Cardiac muscle cell (in vitro differentiated cells and primary cell): ENCODE data around the gene GBF1. TPM values are rescaled to one million over a fixed set of nuclear protein-coding genes. Genes with fewer than 3 reads are reported as not detected.

Source experiments
- DNase-seq, 2 donors: peaks; one replicate each; pipeline versions ENCODE4 v3.0.0 to v3.0.0-alpha.2; 2010 to 2017; ENCODE audit warnings: low read depth in 1 of 2, low spot score in 1 of 2
- H3K27ac ChIP-seq: fragments of 200-600 bp; sonication (generic); 2 replicates; pipeline ENCODE4 v1.5.1; 2016
- H3K27me3 ChIP-seq: fragments of 200-600 bp; sonication (generic); 2 replicates; pipeline ENCODE4 v1.6.0; 2016; ENCODE audit warnings: control low read depth
- H3K36me3 ChIP-seq: fragments of 200-600 bp; sonication (generic); 2 replicates; pipeline ENCODE4 v1.5.1; 2016; ENCODE audit warnings: control low read depth
- H3K4me1 ChIP-seq: fragments of 200-600 bp; sonication (generic); 2 replicates; pipeline ENCODE4 v1.8.1; 2017; ENCODE audit warnings: low read depth, mild to moderate bottlenecking, mixed run types
- H3K4me3 ChIP-seq: fragments of 200-600 bp; sonication (generic); 2 replicates; pipeline ENCODE4 v1.5.1; 2016; ENCODE audit warnings: mild to moderate bottlenecking
- H3K9me3 ChIP-seq: fragments of 200-600 bp; sonication (generic); 2 replicates; pipeline ENCODE4 v1.5.1; 2017; ENCODE audit warnings: low read depth, mild to moderate bottlenecking, control low read depth
- CTCF ChIP-seq: IDR thresholded peaks from 2 replicates; pipeline ENCODE4 v1.5.1; 2012; ENCODE audit warnings: low read depth, mild to moderate bottlenecking, low read length
- polyA plus RNA-seq: library from polyadenylated mRNA; unstranded; fragments of >200 nt; fragmentation: Nextera tagmentation; extraction: Ambion mirVana; gene quantifications from 2 replicates; pipeline ENCODE4 v1.2.1, GENCODE V29; 2016
- total RNA-seq: library from RNA; depleted of rRNA; stranded (reverse); fragments of >200 nt; gene quantifications from 2 replicates; pipeline ENCODE4 v1.2.3, GENCODE V29; 2016

The GBF1 gene
- total and polyA plus RNA-seq, 2 experiments from 2014 or later, result 42.1 to 75.6 TPM

GRCh38 chr10:102322914-102323313 lies 77.6 kb downstream of the GBF1 start:
- Histone ChIP-seq H3K4me3 (no peak overlapping the region), H3K27ac (no peak overlapping the region), H3K4me1 (peaks cover 15% of the 10 kb centered on the region), H3K36me3 (no peaks in the 10 kb centered on the region), H3K27me3 (no peaks in the 10 kb centered on the region), H3K9me3 (no peaks in the 10 kb centered on the region)
- no peak for DNase-seq
- TF ChIP-seq CTCF, result no peak

- Histone ChIP-seq H3K27me3 (no peaks in the 10 kb centered on the region), H3K9me3 (no peaks in the 10 kb centered on the region), H3K4me3 (no peak overlapping the region), H3K36me3 (no peaks in the 10 kb centered on the region), H3K4me1 (peaks cover 26% of the 10 kb centered on the region), H3K27ac (peak overlapping the region; percentile 42)
- peak in 1 of 2 donors; percentile 31 for DNase-seq
- no peak for TF ChIP-seq CTCF
Observed at GRCh38 chr10:102324061-102324460, 78.7 kb downstream of the GBF1 start.

- Histone ChIP-seq H3K27ac (peak overlapping the region; percentile 91), H3K9me3 (no peaks in the 10 kb centered on the region), H3K4me1 (peaks cover 37% of the 10 kb centered on the region), H3K4me3 (no peak overlapping the region), H3K36me3 (no peaks in the 10 kb centered on the region), H3K27me3 (no peaks in the 10 kb centered on the region)
- TF ChIP-seq CTCF, result no peak
- DNase-seq, result no peak
Observed at GRCh38 chr10:102326031-102326430, 80.7 kb downstream of the GBF1 start.

- H3K4me3 ChIP-seq, result no peak overlapping the region
- H3K27ac ChIP-seq, result peak overlapping the region; percentile 91
- H3K36me3 ChIP-seq, result no peaks in the 10 kb centered on the region
- no peaks in the 10 kb centered on the region for H3K27me3 ChIP-seq
- no peak for TF ChIP-seq CTCF
- no peaks in the 10 kb centered on the region for H3K9me3 ChIP-seq
- peaks cover 42% of the 10 kb centered on the region for H3K4me1 ChIP-seq
- no peak for DNase-seq
Observed at GRCh38 chr10:102327002-102327401, 81.7 kb downstream of the GBF1 start.

GRCh38 chr10:102327641-102328040 lies 82.3 kb downstream of the GBF1 start:
- Histone ChIP-seq H3K27me3 (no peaks in the 10 kb centered on the region), H3K9me3 (no peaks in the 10 kb centered on the region), H3K4me3 (no peak overlapping the region), H3K36me3 (no peaks in the 10 kb centered on the region), H3K4me1 (peaks cover 47% of the 10 kb centered on the region), H3K27ac (peak overlapping the region; percentile 91)
- no peak for TF ChIP-seq CTCF
- no peak for DNase-seq

GRCh38 chr10:102332772-102333171 lies 87.4 kb downstream of the GBF1 start:
- Histone ChIP-seq H3K4me3 (no peak overlapping the region), H3K9me3 (no peaks in the 10 kb centered on the region), H3K27me3 (no peaks in the 10 kb centered on the region), H3K27ac (peak overlapping the region; percentile 96), H3K4me1 (peaks cover 68% of the 10 kb centered on the region), H3K36me3 (no peaks in the 10 kb centered on the region)
- DNase-seq, result no peak
- TF ChIP-seq CTCF, result no peak
